IPS-11a (cell line): ENCODE results near the gene NEK5.

ENCODE experiments used
- H3K4me3 ChIP-seq: one replicate; pipeline ENCODE4 v1.5.1; 2013; ENCODE audit warnings: low read depth, low read length, control low read depth

The NEK5 gene

GRCh38 chr13:52011632-52012511 is 117.0 kb downstream of the NEK5 start, which contains the start of gene ALG11:
ALG11 (plus strand) TSS chr13:52012398; CDS start chr13:52012419, 21 bp downstream.
- peak within 1 kb of the TSS; percentile 99 for H3K4me3 ChIP-seq

GRCh38 chr13:52010890-52011631 is 117.8 kb downstream of the NEK5 start, which contains the start of gene ATP7B:
ATP7B (minus strand) TSS chr13:52011450; CDS start chr13:52011337, 113 bp downstream.
- peak within 1 kb of the TSS; percentile 99 for H3K4me3 ChIP-seq

GRCh38 chr13:52009946-52010345 is 118.9 kb downstream of the NEK5 start:
- no peak overlapping the region for H3K4me3 ChIP-seq

GRCh38 chr13:52006523-52007245 is 122.2 kb downstream of the NEK5 start:
- no peak overlapping the region for H3K4me3 ChIP-seq

GRCh38 chr13:52005841-52006522 is 122.9 kb downstream of the NEK5 start:
- H3K4me3 ChIP-seq, result no peak overlapping the region

GRCh38 chr13:52004511-52005170 is 124.2 kb downstream of the NEK5 start:
- H3K4me3 ChIP-seq, result no peak overlapping the region

- no peak overlapping the region for H3K4me3 ChIP-seq
Observed at GRCh38 chr13:52003541-52003940, 125.3 kb downstream of the NEK5 start.

GRCh38 chr13:52002361-52002760 is 126.5 kb downstream of the NEK5 start:
- H3K4me3 ChIP-seq, result no peak overlapping the region

GRCh38 chr13:52001120-52001731 is 127.6 kb downstream of the NEK5 start:
- no peak overlapping the region for H3K4me3 ChIP-seq

- H3K4me3 ChIP-seq, result no peak overlapping the region
Observed at GRCh38 chr13:51999921-52000320, 129.0 kb downstream of the NEK5 start.

- H3K4me3 ChIP-seq, result no peak overlapping the region
Observed at GRCh38 chr13:51999510-51999911, 129.4 kb downstream of the NEK5 start.

- H3K4me3 ChIP-seq, result no peak overlapping the region
Observed at GRCh38 chr13:51998723-51999509, 130.0 kb downstream of the NEK5 start.

GRCh38 chr13:51997641-51998330 is 131.1 kb downstream of the NEK5 start:
- no peak overlapping the region for H3K4me3 ChIP-seq

GRCh38 chr13:51997186-51997585 is 131.7 kb downstream of the NEK5 start:
- H3K4me3 ChIP-seq, result no peak overlapping the region

GRCh38 chr13:51996641-51997040 is 132.2 kb downstream of the NEK5 start:
- H3K4me3 ChIP-seq, result no peak overlapping the region

GRCh38 chr13:51995677-51996551 is 133.0 kb downstream of the NEK5 start:
- no peak overlapping the region for H3K4me3 ChIP-seq

GRCh38 chr13:51993713-51994112 is 135.2 kb downstream of the NEK5 start:
- H3K4me3 ChIP-seq, result no peak overlapping the region
